Fibroblast of skin of back (primary cell): Measurements from ENCODE around the gene PLCD3.
"Not testable (repeated sequence)": the region's sequence is repeated elsewhere in the genome, so short reads cannot be mapped to it uniquely, and the experiment has no call there.

Experiments used
- DNase-seq: peaks from one replicate; pipeline ENCODE4 v3.0.0-alpha.2; 2013

The PLCD3 gene

GRCh38 chr17:45132572-45133463, 503 bp upstream of the PLCD3 start:
- peak; percentile 77 for DNase-seq

- peak; percentile 51 for DNase-seq
Measured at GRCh38 chr17:45131616-45132319, 547 bp downstream of the PLCD3 start.

- no peak for DNase-seq
Measured at GRCh38 chr17:45130681-45131615, 1.4 kb downstream of the PLCD3 start.

GRCh38 chr17:45129940-45130680, 2.2 kb downstream of the PLCD3 start:
- peak; percentile 53 for DNase-seq

- DNase-seq: peak; percentile 59
Measured at GRCh38 chr17:45129426-45129939, 2.8 kb downstream of the PLCD3 start.

GRCh38 chr17:45128989-45129388, 3.3 kb downstream of the PLCD3 start:
- DNase-seq: no peak

- DNase-seq: no peak
Measured at GRCh38 chr17:45128331-45128730, 4.0 kb downstream of the PLCD3 start.

GRCh38 chr17:45127548-45128300, 4.6 kb downstream of the PLCD3 start:
- peak; percentile 61 for DNase-seq

GRCh38 chr17:45127207-45127547, 5.1 kb downstream of the PLCD3 start:
- no peak for DNase-seq

- no peak for DNase-seq
Measured at GRCh38 chr17:45125509-45125908, 6.8 kb downstream of the PLCD3 start.

GRCh38 chr17:45124797-45125122, 7.6 kb downstream of the PLCD3 start:
- DNase-seq: not testable (repeated sequence)

GRCh38 chr17:45123930-45124796, 8.2 kb downstream of the PLCD3 start:
- peak; percentile 91 for DNase-seq

- DNase-seq: no peak
Measured at GRCh38 chr17:45123076-45123770, 9.1 kb downstream of the PLCD3 start.

- no peak for DNase-seq
Measured at GRCh38 chr17:45121055-45121454, 11.3 kb downstream of the PLCD3 start.

GRCh38 chr17:45120558-45120957, 11.8 kb downstream of the PLCD3 start:
- no peak for DNase-seq

GRCh38 chr17:45119964-45120363, 12.4 kb downstream of the PLCD3 start:
- no peak for DNase-seq

- no peak for DNase-seq
Measured at GRCh38 chr17:45118691-45119090, 13.6 kb downstream of the PLCD3 start.

- no peak for DNase-seq
Measured at GRCh38 chr17:45117848-45118646, 14.3 kb downstream of the PLCD3 start.

- no peak for DNase-seq
Measured at GRCh38 chr17:45117334-45117733, 15.0 kb downstream of the PLCD3 start.
